Activated B cell treated with CpG ODN at 0.5 μM for 24 hours (primary cell): ENCODE results near the gene AHCYL2. TPM values are rescaled to one million over a fixed set of nuclear protein-coding genes. Genes with fewer than 3 reads are reported as not detected.

ENCODE experiments used
- ATAC-seq: fragments of 200-7000 bp; cut with Tn5 transposase; one replicate; pipeline ENCODE4 v1.10.0; 2021; ENCODE audit warnings: low read depth, mild to moderate bottlenecking, moderate library complexity
- CTCF ChIA-PET: fragments of 350-600 bp; sonication (Branson Sonifier 250); formaldehyde crosslinking; loops from one replicate; lab custom pipeline; 2021; ENCODE audit warnings: antibody characterized with exemption; lab: Charles Lee
- POLR2A ChIA-PET: fragments of 350-600 bp; sonication (Branson Sonifier 250); formaldehyde crosslinking; loops from one replicate; lab custom pipeline; 2021; ENCODE audit warnings: antibody characterized with exemption; lab: Charles Lee
- DNase-seq: peaks from one replicate; pipeline ENCODE4 v3.0.0; 2022
- H3K27ac Mint-ChIP-seq: one replicate; pipeline ENCODE4 v1.8.0; 2020; ENCODE audit warnings: mixed read lengths
- H3K27me3 Mint-ChIP-seq: one replicate; pipeline ENCODE4 v1.8.0; 2021; ENCODE audit warnings: mixed read lengths
- H3K36me3 Mint-ChIP-seq: one replicate; pipeline ENCODE4 v1.8.0; 2021; ENCODE audit warnings: low read depth, mixed read lengths
- H3K4me1 Mint-ChIP-seq: one replicate; pipeline ENCODE4 v1.8.0; 2021; ENCODE audit warnings: mixed read lengths
- H3K4me3 Mint-ChIP-seq: one replicate; pipeline ENCODE4 v1.8.0; 2020; ENCODE audit warnings: mild to moderate bottlenecking, mixed read lengths
- H3K9me3 Mint-ChIP-seq: one replicate; pipeline ENCODE4 v1.8.0; 2020; ENCODE audit warnings: mixed read lengths
- CTCF ChIP-seq: fragments of 200-600 bp; IDR thresholded peaks from one replicate; pipeline ENCODE4 v1.8.0; 2022; ENCODE audit warnings: antibody characterized with exemption, mild to moderate bottlenecking
- intact Hi-C: fragments of 100-400 bp; cut with micrococcal nuclease; formaldehyde crosslinking; loops from one replicate; pipeline ENCODE4 v1.15.1; 2024
- total RNA-seq: library from RNA; stranded (reverse); gene quantifications from 2 replicates; pipeline ENCODE4 v1.2.3, GENCODE V29; 2022

Gene AHCYL2
- total RNA-seq, 1 donor from 2014 or later, result 11.6 TPM

- no peak for TF ChIP-seq CTCF
- POLR2A ChIA-PET, result interaction anchor here (1.0 kb wide), 1 partner anchor 122 kb away, joined by 3 read pairs; no protein-coding TSS in a partner anchor
- Mint-ChIP-seq H3K27me3 (no peaks in the 10 kb centered on the region), H3K9me3 (no peaks in the 10 kb centered on the region), H3K4me3 (no peak overlapping the region), H3K36me3 (peaks cover 24% of the 10 kb centered on the region), H3K4me1 (no peaks in the 10 kb centered on the region), H3K27ac (no peak overlapping the region)
- no peak for ATAC-seq
- DNase-seq, result no peak
- CTCF ChIA-PET, result interaction anchor here (0.8 to 4.3 kb wide), 4 partner anchors 11 to 170 kb away, joined by 3 to 13 read pairs (median 4); no protein-coding TSS in a partner anchor
- intact Hi-C loops, result no loop called here
Observed at GRCh38 chr7:129388333-129389098, 163.7 kb downstream of the AHCYL2 start.

GRCh38 chr7:129389829-129390228, 165.0 kb downstream of the AHCYL2 start:
- no peaks in the 10 kb centered on the region for H3K9me3 Mint-ChIP-seq
- CTCF ChIA-PET, result interaction anchor here (1.0 kb wide), 1 partner anchor 12 kb away, joined by 3 read pairs; no protein-coding TSS in a partner anchor
- H3K27ac Mint-ChIP-seq, result no peak overlapping the region
- ATAC-seq (no peak), DNase-seq (no peak)
- intact Hi-C loops, result no loop called here
- POLR2A ChIA-PET, result no interaction called here
- no peak overlapping the region for H3K4me3 Mint-ChIP-seq
- H3K4me1 Mint-ChIP-seq, result no peaks in the 10 kb centered on the region
- TF ChIP-seq CTCF, result no peak
- peaks cover 23% of the 10 kb centered on the region for H3K36me3 Mint-ChIP-seq
- H3K27me3 Mint-ChIP-seq, result no peaks in the 10 kb centered on the region

DNA sequence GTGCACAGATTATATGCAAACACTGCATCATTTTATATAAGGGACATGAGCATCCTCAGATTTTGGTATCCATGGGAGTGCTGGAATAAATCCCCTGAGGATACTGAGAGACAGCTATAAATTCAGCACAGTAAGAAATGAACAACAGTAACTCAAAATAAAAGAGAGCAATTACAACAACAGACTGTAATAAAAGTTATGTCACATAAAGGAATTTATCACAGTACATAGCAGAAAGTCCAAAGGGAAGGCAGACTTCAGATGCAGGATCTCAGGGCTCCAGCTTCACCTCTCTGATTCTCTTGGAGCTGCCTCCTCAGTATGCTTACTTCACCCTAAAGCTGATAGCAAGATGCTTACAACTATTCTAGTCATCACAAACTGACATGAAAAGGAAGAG, 165.5 kb downstream of the AHCYL2 start:
- no peaks in the 10 kb centered on the region for H3K27me3 Mint-ChIP-seq
- ChIA-PET CTCF (interaction anchor here (1.0 kb wide), 1 partner anchor 11 kb away, joined by 3 read pairs; no protein-coding TSS in a partner anchor), POLR2A (no interaction called here)
- no peaks in the 10 kb centered on the region for H3K4me1 Mint-ChIP-seq
- H3K27ac Mint-ChIP-seq, result no peak overlapping the region
- DNase-seq, result no peak
- intact Hi-C loops, result no loop called here
- no peak for TF ChIP-seq CTCF
- H3K36me3 Mint-ChIP-seq, result peaks cover 23% of the 10 kb centered on the region
- H3K4me3 Mint-ChIP-seq, result no peak overlapping the region
- ATAC-seq, result no peak
- no peaks in the 10 kb centered on the region for H3K9me3 Mint-ChIP-seq

DNA sequence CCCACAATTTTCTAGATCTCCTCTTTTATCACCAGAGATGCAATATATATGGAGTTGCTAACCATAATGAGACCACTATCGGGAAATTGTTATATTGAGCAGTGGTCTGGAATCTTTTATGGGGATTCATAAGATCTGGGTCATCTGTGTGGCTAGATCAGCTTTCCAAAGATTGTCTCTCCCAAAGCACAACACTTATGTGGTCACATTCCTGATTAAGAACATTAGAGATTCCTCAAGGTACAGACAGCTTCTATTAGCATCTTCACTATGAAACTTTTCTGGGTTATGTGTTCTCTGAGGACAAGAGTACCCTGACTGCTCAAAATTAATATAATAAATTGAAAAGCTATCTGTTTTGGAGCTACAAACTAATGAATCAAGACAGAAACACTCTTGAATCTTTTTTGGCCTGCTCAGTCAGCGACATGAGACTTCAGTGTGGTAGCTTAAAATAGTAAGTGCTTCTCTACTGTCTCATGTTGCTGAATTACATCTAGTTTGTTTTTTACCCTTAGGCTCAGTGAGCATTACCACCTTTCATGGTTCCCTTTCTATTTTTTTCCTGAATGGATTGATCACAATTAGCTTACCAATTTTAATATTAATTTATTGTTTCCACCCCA, 166.8 kb downstream of the AHCYL2 start:
- POLR2A ChIA-PET, result no interaction called here
- H3K4me3 Mint-ChIP-seq, result no peak overlapping the region
- no peak for ATAC-seq
- H3K27ac Mint-ChIP-seq, result no peak overlapping the region
- peaks cover 25% of the 10 kb centered on the region for H3K36me3 Mint-ChIP-seq
- H3K9me3 Mint-ChIP-seq, result no peaks in the 10 kb centered on the region
- no peak for DNase-seq
- H3K4me1 Mint-ChIP-seq, result no peaks in the 10 kb centered on the region
- CTCF ChIA-PET, result interaction anchor here (0.6 kb wide), 1 partner anchor 159 kb away, joined by 3 read pairs; no protein-coding TSS in a partner anchor
- intact Hi-C loops, result no loop called here
- H3K27me3 Mint-ChIP-seq, result no peaks in the 10 kb centered on the region
- TF ChIP-seq CTCF, result no peak

GRCh38 chr7:129393255-129393654, 168.4 kb downstream of the AHCYL2 start:
- no peak for TF ChIP-seq CTCF
- Mint-ChIP-seq H3K36me3 (peaks cover 22% of the 10 kb centered on the region), H3K27ac (no peak overlapping the region), H3K27me3 (no peaks in the 10 kb centered on the region), H3K9me3 (no peaks in the 10 kb centered on the region), H3K4me1 (no peaks in the 10 kb centered on the region), H3K4me3 (no peak overlapping the region)
- no peak for DNase-seq
- ChIA-PET POLR2A (no interaction called here), CTCF (no interaction called here)
- intact Hi-C loops, result no loop called here
- ATAC-seq, result no peak
